ENCODE measurements around the gene HPS4.

DNA sequence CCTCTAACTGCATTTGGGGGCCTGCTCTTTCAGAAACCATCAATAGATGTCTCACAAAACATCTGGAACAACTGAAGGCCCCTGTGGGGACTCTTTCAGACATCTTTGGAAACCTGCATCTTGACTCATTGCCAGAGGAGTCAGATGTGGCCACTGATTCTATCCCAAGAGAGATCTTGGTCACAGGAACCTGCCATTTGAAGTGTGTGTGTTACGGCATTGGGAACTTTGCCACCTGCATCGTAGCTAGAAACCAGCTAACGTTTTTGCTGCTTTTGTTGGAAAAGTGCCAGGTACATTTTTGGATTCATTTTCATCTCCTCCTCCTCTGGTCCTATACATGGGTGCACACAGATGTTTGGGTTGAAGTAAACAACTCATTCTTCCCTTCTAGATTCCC is 4.4 kb upstream of the HPS4 start:
- TF ChIP-seq, protein P1, sequence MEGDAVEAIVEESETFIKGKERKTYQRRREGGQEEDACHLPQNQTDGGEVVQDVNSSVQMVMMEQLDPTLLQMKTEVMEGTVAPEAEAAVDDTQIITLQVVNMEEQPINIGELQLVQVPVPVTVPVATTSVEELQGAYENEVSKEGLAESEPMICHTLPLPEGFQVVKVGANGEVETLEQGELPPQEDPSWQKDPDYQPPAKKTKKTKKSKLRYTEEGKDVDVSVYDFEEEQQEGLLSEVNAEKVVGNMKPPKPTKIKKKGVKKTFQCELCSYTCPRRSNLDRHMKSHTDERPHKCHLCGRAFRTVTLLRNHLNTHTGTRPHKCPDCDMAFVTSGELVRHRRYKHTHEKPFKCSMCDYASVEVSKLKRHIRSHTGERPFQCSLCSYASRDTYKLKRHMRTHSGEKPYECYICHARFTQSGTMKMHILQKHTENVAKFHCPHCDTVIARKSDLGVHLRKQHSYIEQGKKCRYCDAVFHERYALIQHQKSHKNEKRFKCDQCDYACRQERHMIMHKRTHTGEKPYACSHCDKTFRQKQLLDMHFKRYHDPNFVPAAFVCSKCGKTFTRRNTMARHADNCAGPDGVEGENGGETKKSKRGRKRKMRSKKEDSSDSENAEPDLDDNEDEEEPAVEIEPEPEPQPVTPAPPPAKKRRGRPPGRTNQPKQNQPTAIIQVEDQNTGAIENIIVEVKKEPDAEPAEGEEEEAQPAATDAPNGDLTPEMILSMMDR (IDR thresholded peaks at IDR 0.05) = no peak
- TF ChIP-seq POLR2AphosphoS5 (IDR thresholded peaks at IDR 0.05) (no peak), EP300 (IDR thresholded peaks at IDR 0.05) (no peak)

Data from stomach (tissue), 4 donors.